Measurements from ENCODE around the gene HLA-DQA1.
"Not testable (repeated sequence)": the region's sequence is repeated elsewhere in the genome, so short reads cannot be mapped to it uniquely, and the experiment has no call there.

Gene HLA-DQA1

DNA sequence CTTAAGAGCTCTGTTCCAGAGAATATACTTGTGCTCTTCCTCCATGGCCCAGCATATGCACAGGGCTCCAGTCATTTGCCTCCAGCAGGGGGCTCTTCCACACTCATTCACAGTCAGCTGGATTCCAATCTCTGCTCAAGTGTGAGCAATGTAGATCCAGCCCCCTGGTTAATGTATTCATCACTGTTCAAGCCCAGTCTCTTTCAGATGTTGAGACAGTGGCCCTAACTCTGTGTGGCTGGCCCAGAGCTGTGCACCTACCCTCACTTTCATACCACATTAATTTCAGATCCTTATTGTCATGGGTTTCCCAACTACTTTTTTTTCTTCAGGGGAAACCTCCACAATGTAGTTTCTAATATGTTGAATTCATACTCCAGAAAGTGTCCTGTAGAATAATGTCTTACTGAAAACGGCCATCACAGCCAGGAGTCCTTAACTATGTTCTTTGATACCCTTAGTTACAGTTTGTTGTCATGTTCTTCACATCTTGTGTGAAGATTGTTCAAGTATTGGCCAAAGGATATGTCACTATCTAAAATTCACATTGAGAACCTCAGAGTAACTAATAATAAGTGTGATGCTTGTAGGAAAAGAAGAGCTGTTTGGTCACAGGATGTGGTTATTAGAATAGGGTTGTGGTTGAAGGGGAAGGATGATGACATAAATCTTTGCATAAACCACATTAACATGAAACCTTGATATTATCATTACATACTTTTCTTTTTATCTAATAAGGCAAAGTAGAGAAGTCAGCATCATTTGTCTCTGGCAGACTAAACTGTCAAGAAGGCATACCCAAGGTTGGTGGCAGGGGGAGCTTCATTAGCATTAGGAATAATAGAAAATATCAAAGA lies 14.4 kb upstream of the HLA-DQA1 start:
- no peak for DNase-seq

- DNase-seq = no peak
Observed at GRCh38 chr6:32623693-32624092, 13.5 kb upstream of the HLA-DQA1 start.

DNA sequence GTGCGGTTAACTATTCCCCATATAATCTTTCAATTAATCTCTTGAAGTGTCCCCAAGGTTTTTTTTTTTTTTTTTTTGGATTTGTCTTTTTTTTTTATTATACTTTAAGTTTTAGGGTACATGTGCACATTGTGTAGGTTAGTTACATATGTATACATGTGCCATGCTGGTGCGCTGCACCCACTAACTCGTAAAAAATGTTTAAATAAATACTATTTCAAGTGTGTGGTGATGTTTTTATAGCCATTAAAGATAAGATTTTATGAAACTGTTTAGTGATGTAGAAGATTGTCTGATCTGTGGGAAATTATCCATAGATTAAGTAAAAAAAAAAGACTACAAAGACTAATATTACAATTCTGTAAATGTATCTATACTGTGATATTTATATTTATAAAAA lies 12.6 kb upstream of the HLA-DQA1 start:
- no peak for DNase-seq

DNA sequence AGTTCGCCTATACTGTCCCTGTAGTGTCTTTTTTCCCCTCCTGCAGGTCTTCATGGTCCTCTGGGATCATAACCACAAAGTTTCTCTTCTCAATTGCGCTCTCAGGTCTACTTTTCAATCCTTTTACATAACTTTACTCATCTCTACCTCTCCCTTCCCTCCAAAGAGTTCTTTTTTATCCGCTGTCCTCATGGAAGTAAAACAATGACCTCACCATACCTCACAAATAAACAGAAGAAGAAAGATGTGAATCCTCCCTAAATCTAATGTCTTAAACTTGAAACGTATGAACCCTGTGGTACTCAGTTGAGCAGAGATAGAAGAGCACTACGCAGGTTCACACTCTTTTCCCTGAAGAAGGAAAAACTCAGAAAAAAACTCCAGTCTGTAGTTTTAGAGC lies 12.1 kb upstream of the HLA-DQA1 start:
- DNase-seq = no peak

GRCh38 chr6:32627249-32627648 lies 10.0 kb upstream of the HLA-DQA1 start:
- no peak for DNase-seq

DNA sequence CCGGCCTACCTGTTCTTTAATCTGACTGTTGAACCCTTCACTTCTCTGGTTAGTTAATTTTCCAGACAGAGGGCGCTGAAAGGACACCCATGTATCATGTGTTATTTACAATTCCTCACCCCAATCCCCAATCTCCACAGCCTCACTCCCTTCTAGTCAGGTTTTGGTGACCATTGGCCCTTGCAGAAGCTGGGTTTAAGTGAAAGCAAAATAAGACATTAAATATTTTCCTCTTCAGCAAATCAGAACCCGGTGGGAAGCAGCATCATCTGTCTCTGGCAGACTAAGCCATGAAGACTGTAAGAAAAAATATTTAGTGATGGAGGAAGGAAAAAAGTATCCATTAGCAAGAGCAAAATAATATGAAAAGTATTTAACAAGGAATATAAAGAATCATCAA lies 9.4 kb upstream of the HLA-DQA1 start:
- DNase-seq = no peak

DNA sequence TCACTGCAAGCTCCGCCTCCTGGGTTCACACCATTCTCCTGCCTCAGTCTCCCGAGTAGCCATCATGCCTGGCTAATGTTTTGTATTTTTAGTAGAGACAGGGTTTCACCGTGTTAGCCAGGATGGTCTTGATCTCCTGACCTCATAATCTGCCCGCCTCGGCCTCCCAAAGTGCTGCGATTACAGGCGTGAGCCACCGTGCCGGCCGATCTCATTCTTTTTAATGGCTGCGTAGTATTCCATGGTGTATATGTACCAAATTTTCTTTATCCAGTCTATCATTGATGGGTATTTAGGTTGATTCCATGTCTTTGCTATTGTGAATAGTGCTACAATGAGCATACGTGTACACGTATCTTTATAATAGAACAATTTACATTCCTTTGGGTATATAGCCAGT lies 7.4 kb upstream of the HLA-DQA1 start:
- DNase-seq = not testable (repeated sequence)

GRCh38 chr6:32635526-32636123 lies 1.6 kb upstream of the HLA-DQA1 start:
- no peak for DNase-seq

GRCh38 chr6:32637883-32638282 lies 677 bp downstream of the HLA-DQA1 start:
- DNase-seq = no peak

- no peak for DNase-seq
Observed at GRCh38 chr6:32638532-32639219, 1.5 kb downstream of the HLA-DQA1 start.

GRCh38 chr6:32639440-32640394 lies 2.5 kb downstream of the HLA-DQA1 start:
- DNase-seq = no peak

- DNase-seq = no peak
Observed at GRCh38 chr6:32641122-32641521, 3.9 kb downstream of the HLA-DQA1 start.

DNA sequence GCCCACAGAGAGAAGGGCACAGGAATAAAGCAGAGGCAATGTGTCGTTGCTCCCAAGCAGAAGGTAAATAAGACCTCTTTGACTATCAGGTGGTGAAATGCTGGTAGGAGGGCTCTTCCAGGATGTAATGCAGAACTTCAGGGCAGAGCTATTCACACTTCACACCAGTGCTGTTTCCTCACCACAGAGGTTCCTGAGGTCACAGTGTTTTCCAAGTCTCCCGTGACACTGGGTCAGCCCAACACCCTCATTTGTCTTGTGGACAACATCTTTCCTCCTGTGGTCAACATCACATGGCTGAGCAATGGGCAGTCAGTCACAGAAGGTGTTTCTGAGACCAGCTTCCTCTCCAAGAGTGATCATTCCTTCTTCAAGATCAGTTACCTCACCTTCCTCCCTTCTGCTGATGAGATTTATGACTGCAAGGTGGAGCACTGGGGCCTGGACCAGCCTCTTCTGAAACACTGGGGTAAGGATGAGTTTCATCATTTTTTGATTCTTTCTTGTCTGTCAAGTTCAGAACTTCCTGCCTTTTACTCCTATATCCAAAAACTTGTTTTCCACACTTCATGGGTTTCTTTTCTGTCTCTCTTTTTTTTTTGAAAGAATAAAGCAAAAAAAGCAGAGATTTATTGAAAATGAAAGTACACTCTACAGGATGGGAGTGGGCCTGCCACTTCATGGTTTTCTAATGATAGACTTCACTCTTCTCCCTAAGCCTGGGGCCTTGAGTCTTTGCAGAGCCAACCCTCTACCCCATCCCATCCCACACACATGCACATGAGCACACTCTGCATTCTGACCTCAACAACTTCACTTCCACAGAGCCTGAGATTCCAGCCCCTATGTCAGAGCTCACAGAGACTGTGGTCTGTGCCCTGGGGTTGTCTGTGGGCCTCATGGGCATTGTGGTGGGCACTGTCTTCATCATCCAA lies 4.8 kb downstream of the HLA-DQA1 start:
- DNase-seq = not testable (repeated sequence)

- no peak for DNase-seq
Observed at GRCh38 chr6:32642720-32643106, 5.5 kb downstream of the HLA-DQA1 start.

DNA sequence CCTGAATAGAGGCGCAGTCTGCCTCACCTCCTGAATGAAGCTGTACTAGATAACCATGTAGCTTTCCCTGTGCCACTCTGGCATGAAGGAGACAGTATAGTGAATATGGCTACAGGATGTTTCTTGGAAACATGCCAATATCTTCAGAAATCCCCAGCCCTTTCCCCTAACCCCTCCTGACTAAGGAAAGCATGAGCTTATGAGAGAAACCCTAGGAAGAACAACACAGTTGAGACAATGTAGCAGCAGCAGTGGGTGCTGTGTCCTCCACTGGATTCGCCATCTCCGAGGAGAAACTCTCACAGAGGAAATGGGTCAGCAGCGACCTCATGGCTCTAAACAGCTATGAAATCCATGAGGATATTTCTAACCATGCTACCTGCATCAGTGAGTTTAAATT lies 6.7 kb downstream of the HLA-DQA1 start:
- DNase-seq = no peak

- no peak for DNase-seq
Observed at GRCh38 chr6:32645047-32645703, 8.0 kb downstream of the HLA-DQA1 start.

GRCh38 chr6:32655203-32655710 lies 18.1 kb downstream of the HLA-DQA1 start:
- DNase-seq = no peak

DNA sequence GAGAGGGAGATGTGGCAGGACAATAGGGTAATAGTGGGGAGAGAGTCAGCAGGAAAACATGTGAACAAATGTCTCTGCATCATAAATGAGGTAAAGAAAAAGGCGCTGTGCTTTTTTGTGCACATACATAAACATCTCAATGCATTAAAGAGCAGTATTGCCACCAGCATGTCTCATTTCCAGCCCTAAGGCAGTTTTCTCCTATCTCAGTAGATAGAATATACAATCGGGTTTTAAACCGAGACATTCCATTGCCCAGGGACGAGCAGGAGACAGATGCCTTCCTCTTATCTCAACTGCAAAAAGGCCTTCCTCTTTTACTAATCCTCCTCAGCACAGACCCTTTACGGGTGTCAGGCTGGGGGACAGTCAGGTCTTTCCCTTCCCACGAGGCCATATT lies 20.1 kb downstream of the HLA-DQA1 start:
- DNase-seq = not testable (repeated sequence)

DNA sequence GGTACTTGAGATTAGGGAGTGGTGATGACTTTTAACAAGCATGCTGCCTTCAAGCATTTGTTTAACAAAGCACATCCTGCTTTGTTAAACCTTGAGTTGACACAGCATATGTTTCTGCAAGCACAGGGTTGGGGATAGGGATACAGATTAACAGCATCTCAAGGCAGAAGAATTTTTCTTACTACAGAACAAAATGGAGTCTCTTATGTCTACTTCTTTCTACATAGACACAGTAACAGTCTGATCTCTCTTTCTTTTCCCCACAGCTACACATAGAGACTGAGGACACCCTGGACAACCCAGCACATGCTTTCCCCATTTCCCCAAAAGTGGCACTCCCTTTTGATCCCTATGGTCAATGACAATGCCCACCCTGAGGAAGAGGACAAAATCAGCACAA lies 20.6 kb downstream of the HLA-DQA1 start:
- DNase-seq = not testable (repeated sequence)

DNA sequence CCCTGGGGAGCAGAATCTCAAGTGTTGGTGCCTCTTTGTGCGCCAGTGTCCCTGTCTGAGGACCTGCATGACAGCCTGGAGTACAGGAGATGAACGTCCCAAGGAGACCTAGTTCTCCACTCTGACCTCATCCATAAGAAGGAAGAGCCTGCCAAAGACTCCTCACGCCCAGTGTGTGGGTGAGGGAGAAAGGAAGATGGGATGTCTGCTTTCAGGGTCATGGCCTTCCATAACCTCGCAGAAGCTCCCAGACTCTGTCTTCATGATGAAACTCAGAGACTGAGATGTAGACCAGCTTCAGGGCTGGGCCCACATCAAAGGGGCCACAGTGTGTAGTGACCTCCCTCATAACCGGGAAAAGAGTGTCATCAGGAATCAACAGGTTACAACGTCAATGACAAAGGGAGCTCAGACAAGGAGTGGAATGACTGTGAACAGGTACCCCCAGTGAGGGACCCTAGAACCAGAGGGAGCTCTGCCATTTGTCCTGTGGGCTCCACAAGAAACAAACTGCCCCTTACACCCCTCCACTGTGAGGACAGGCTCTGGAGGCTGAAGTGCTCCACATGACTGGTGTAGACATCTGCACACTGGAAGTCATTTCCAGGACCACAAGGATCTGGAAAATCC lies 21.2 kb downstream of the HLA-DQA1 start:
- no peak for DNase-seq

All from activated gamma-delta T cell (primary cell).